ENCODE measurements around the gene SLC13A3. TPM values are rescaled to one million over a fixed set of nuclear protein-coding genes. Genes with fewer than 3 reads are reported as not detected.

Gene SLC13A3
- total and polyA plus RNA-seq, 2 donors from 2014 or later = 31.5 to 241 TPM

- peak in 1 of 5 donors; percentile 66 for DNase-seq
- intact Hi-C loops (cut with DNase I) = no loop called here
- TF ChIP-seq, protein P1, sequence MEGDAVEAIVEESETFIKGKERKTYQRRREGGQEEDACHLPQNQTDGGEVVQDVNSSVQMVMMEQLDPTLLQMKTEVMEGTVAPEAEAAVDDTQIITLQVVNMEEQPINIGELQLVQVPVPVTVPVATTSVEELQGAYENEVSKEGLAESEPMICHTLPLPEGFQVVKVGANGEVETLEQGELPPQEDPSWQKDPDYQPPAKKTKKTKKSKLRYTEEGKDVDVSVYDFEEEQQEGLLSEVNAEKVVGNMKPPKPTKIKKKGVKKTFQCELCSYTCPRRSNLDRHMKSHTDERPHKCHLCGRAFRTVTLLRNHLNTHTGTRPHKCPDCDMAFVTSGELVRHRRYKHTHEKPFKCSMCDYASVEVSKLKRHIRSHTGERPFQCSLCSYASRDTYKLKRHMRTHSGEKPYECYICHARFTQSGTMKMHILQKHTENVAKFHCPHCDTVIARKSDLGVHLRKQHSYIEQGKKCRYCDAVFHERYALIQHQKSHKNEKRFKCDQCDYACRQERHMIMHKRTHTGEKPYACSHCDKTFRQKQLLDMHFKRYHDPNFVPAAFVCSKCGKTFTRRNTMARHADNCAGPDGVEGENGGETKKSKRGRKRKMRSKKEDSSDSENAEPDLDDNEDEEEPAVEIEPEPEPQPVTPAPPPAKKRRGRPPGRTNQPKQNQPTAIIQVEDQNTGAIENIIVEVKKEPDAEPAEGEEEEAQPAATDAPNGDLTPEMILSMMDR (IDR thresholded peaks at IDR 0.05; ENCODE audit: borderline replicate concordance, extremely low read depth, insufficient read depth) = no peak
- Histone ChIP-seq H3K4me3 (ENCODE audit: low read length in 3 of 3) (peak overlapping the region; percentile 81 to 89 (median 89)), H3K27me3 (ENCODE audit: control insufficient read depth, insufficient read depth, low read length) (no peaks in the 10 kb centered on the region), H3K9me3 (ENCODE audit: control insufficient read depth in 2 of 3, insufficient read depth in 1 of 3, low read length in 3 of 3) (no peaks in the 10 kb centered on the region), H3K9ac (ENCODE audit: low read length in 3 of 3) (peak overlapping the region; percentile 66 to 79 (median 78)), H3K27ac (ENCODE audit: low read depth in 2 of 2, low read length in 2 of 2) (peak overlapping the region; percentile 80 to 86), H3K4me1 (ENCODE audit: control insufficient read depth in 2 of 3, insufficient read depth in 2 of 3, low read depth in 1 of 3, low read length in 3 of 3) (peaks cover 0 to 15% (median 9%) of the 10 kb centered on the region in 3 donors), H3K36me3 (ENCODE audit: control insufficient read depth in 2 of 3, insufficient read depth in 3 of 3, low read length in 3 of 3) (peaks cover 0 to 14% (median 0%) of the 10 kb centered on the region in 3 donors)
- FAIRE-seq = no peak
Measured at GRCh38 chr20:46688151-46689081, 37.2 kb upstream of the SLC13A3 start.

DNA sequence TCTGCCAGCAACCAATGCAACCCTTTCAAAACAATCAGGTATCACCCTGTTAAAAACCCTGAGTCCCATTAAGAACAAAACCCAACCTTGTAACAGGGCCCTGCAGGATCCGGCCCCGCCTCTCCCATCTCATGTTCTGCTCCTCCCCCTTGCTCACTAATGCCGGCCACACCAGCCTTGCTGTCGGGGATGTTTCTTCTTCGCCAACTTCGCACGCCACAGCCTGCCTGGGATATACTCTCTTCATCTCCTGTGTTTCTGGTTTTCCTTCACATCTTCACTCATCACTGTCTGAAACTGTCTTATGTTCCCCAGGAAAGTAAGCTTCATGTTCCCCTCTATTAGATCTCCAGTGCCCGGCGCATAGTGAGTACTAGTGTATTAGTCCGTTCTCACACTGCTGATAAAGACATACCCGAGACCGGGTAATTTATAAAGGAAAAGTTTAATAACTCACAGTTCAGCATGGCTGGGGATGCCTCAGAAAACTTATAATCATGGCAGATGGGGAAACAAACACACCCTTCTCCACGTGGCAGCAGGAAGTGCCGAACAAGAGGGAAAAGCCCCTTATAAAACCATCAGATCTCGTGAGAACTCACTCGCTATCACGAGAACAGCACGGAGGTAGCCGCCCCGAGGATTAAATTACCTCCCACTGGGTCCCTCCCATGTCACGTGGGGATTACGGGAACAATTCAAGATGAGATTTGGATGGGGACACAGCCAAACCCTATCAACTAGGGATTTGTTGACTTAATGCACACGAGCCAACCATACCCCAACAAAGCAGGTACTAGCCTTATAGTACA, 32.9 kb upstream of the SLC13A3 start:
- peak; percentile 69 to 89 (median 75) for DNase-seq
- Histone ChIP-seq H3K36me3 (ENCODE audit: control insufficient read depth in 2 of 3, insufficient read depth in 3 of 3, low read length in 3 of 3) (peaks cover 0 to 14% (median 0%) of the 10 kb centered on the region in 3 donors), H3K27ac (ENCODE audit: low read depth in 2 of 2, low read length in 2 of 2) (no peak overlapping the region), H3K27me3 (ENCODE audit: control insufficient read depth, insufficient read depth, low read length) (no peaks in the 10 kb centered on the region), H3K4me1 (ENCODE audit: control insufficient read depth in 2 of 3, insufficient read depth in 2 of 3, low read depth in 1 of 3, low read length in 3 of 3) (peaks cover 2 to 15% (median 14%) of the 10 kb centered on the region in 3 donors), H3K9me3 (ENCODE audit: control insufficient read depth in 2 of 3, insufficient read depth in 1 of 3, low read length in 3 of 3) (no peaks in the 10 kb centered on the region), H3K9ac (ENCODE audit: low read length in 3 of 3) (peak overlapping the region in 1 of 3 donors; percentile 58), H3K4me3 (ENCODE audit: low read length in 3 of 3) (peak overlapping the region; percentile 25 to 68 (median 58))
- TF ChIP-seq, protein P1 (IDR thresholded peaks at IDR 0.05; ENCODE audit: borderline replicate concordance, extremely low read depth, insufficient read depth) = no peak
- intact Hi-C loops (cut with DNase I) = no loop called here
- no peak for FAIRE-seq

DNA sequence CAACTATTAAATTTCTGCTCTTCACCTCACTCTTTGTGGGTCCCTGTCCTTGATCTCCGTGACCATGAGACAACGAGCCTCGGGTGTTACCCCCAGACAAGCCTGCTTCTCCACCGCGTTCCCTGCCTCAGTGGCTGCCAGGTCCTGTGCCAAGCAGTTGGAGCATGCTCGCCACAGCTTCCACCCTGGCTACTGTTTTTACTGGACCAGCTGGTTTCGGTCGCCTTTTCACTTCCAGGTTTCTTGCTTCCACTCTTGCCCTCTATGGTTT, 32.3 kb upstream of the SLC13A3 start:
- peak overlapping the region in 1 of 3 donors; percentile 58 for H3K9ac ChIP-seq (ENCODE audit: low read length in 3 of 3)
- H3K9me3 ChIP-seq (ENCODE audit: control insufficient read depth in 2 of 3, insufficient read depth in 1 of 3, low read length in 3 of 3) = no peaks in the 10 kb centered on the region
- H3K4me1 ChIP-seq (ENCODE audit: control insufficient read depth in 2 of 3, insufficient read depth in 2 of 3, low read depth in 1 of 3, low read length in 3 of 3) = peaks cover 2 to 15% (median 14%) of the 10 kb centered on the region in 3 donors
- TF ChIP-seq, protein P1 (IDR thresholded peaks at IDR 0.05; ENCODE audit: borderline replicate concordance, extremely low read depth, insufficient read depth) = no peak
- intact Hi-C loops (cut with DNase I) = no loop called here
- peak overlapping the region; percentile 25 to 68 (median 58) for H3K4me3 ChIP-seq (ENCODE audit: low read length in 3 of 3)
- DNase-seq (no peak), FAIRE-seq (no peak)
- no peaks in the 10 kb centered on the region for H3K27me3 ChIP-seq (ENCODE audit: control insufficient read depth, insufficient read depth, low read length)
- H3K36me3 ChIP-seq (ENCODE audit: control insufficient read depth in 2 of 3, insufficient read depth in 3 of 3, low read length in 3 of 3) = peaks cover 0 to 14% (median 0%) of the 10 kb centered on the region in 3 donors
- H3K27ac ChIP-seq (ENCODE audit: low read depth in 2 of 2, low read length in 2 of 2) = no peak overlapping the region
